ENCODE measurements around the gene TAOK3. TPM values are rescaled to one million over a fixed set of nuclear protein-coding genes. Genes with fewer than 3 reads are reported as not detected.

TAOK3 gene
- total RNA-seq, 2 donors from 2014 or later: 52.2 to 52.5 TPM

DNA sequence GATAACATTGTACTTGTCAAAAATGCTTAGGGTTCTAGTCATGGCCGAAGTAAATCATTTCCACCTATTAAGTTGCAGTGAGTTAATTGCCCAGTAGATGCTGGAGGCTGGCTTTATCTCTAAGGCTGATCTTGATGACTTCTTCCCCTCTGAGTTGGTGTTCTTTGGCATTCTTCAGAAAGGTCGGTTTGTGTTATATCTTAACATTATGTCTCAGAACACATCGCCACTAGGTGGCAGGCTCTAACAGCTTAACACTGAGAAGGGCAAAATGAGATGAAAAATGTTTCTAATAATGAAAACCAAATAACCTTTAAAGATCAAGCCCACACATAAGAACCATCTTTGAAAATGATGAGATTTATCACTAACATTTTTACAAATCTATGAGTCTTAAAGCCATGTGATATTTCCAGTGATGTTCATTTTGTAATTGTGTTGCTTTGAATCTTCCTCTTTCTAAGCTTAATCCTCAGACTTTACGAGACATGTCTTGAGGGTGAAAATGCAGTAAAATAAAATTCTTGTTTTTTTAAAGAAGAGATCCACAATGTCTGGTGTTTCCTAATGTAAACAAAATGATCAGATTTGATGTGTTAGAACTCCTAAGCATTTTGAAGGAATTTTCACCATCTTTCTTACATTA, 32.3 kb upstream of the TAOK3 start:
- peaks cover 0 to 5% of the 10 kb centered on the region in 2 donors for H3K36me3 ChIP-seq
- intact Hi-C loops (cut with DNase I): loop anchor here (10.0 kb wide), 3 partner anchors 220 to 630 kb away; no protein-coding TSS in a partner anchor

DNA sequence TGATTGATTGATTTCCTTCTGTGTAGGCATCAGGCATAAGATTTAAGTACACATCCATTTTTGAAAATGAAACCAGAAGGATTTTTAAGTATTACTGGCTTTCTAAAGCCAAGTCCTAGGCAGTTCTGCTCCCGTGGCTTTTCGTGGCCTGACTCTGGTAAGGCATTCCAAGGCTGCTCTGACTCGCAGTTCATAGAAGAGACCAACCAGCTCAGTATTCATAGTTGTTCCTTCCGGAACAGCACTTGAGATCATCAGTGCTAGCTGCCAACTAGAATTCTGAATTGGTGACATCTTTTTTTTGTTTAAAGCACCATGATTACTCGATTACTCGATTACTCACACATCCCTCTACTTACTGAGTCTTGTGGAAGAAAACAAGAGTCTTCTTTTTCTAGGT, 29.5 kb upstream of the TAOK3 start:
- intact Hi-C loops (cut with DNase I): loop anchor here (10.0 kb wide), 3 partner anchors 223 to 633 kb away; no protein-coding TSS in a partner anchor
- Histone ChIP-seq H3K4me3 (no peak overlapping the region), H3K36me3 (peaks cover 0 to 5% of the 10 kb centered on the region in 2 donors), H3K27me3 (replicated peaks; ENCODE audit: insufficient read depth) (no peaks in the 10 kb centered on the region), H3K27ac (no peak overlapping the region), H3K9me3 (no peaks in the 10 kb centered on the region), H3K4me1 (replicated peaks) (no peaks in the 10 kb centered on the region)
- 81% methylated on average over 6 of the region's 6 CpGs for whole genome bisulfite sequencing
- no peak for DNase-seq (ENCODE audit: low spot score)
- TF ChIP-seq, protein P1, sequence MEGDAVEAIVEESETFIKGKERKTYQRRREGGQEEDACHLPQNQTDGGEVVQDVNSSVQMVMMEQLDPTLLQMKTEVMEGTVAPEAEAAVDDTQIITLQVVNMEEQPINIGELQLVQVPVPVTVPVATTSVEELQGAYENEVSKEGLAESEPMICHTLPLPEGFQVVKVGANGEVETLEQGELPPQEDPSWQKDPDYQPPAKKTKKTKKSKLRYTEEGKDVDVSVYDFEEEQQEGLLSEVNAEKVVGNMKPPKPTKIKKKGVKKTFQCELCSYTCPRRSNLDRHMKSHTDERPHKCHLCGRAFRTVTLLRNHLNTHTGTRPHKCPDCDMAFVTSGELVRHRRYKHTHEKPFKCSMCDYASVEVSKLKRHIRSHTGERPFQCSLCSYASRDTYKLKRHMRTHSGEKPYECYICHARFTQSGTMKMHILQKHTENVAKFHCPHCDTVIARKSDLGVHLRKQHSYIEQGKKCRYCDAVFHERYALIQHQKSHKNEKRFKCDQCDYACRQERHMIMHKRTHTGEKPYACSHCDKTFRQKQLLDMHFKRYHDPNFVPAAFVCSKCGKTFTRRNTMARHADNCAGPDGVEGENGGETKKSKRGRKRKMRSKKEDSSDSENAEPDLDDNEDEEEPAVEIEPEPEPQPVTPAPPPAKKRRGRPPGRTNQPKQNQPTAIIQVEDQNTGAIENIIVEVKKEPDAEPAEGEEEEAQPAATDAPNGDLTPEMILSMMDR (IDR thresholded peaks at IDR 0.05): no peak
- TF ChIP-seq POLR2A (IDR thresholded peaks at IDR 0.05) (no peak), POLR2AphosphoS5 (IDR thresholded peaks at IDR 0.05) (no peak)

More for the DNA sequence above, 32.3 kb upstream of the TAOK3 start:
- Histone ChIP-seq H3K4me1 (replicated peaks) (no peaks in the 10 kb centered on the region), H3K27me3 (replicated peaks; ENCODE audit: insufficient read depth) (no peaks in the 10 kb centered on the region), H3K27ac (no peak overlapping the region), H3K4me3 (no peak overlapping the region), H3K9me3 (no peaks in the 10 kb centered on the region)
- TF ChIP-seq POLR2AphosphoS5 (IDR thresholded peaks at IDR 0.05) (no peak), POLR2A (IDR thresholded peaks at IDR 0.05) (no peak)
- TF ChIP-seq, protein P1 (IDR thresholded peaks at IDR 0.05): peak in 3 of 4 experiments; percentile 67 to 75 (median 71)
- WGBS: 36% methylated on average over 4 of the region's 4 CpGs
- peak; percentile 44 for DNase-seq (ENCODE audit: low spot score)

DNA sequence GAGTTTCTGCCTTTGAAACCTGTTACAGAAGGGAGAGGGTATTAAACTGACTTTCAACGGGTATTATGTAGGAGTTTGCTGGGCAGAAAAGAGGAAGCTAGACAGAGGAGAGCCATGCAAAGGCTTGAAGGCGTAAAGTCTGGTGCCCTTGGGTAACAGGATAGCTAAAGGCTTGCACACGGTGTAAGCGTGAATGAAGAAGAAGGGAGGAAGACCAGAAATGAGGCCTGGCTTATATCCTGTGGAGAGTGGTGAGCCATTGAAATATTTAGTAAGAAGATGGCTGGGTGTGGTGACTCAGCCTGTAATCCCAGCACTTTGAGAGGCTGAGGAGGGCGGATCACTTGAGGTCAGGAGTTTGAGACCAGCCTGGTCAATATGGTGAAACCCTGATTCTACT, 26.2 kb upstream of the TAOK3 start:
- Histone ChIP-seq H3K27ac (no peak overlapping the region), H3K4me1 (replicated peaks) (no peaks in the 10 kb centered on the region), H3K4me3 (no peak overlapping the region), H3K36me3 (peaks cover 3 to 5% of the 10 kb centered on the region in 2 donors), H3K9me3 (no peaks in the 10 kb centered on the region), H3K27me3 (replicated peaks; ENCODE audit: insufficient read depth) (no peaks in the 10 kb centered on the region)
- DNase-seq (ENCODE audit: low spot score): no peak
- TF ChIP-seq, protein P1 (IDR thresholded peaks at IDR 0.05): no peak
- TF ChIP-seq POLR2AphosphoS5 (IDR thresholded peaks at IDR 0.05) (no peak), POLR2A (IDR thresholded peaks at IDR 0.05) (no peak)
- intact Hi-C loops (cut with DNase I): no loop called here
- 96% methylated on average over 5 of the region's 5 CpGs for WGBS

DNA sequence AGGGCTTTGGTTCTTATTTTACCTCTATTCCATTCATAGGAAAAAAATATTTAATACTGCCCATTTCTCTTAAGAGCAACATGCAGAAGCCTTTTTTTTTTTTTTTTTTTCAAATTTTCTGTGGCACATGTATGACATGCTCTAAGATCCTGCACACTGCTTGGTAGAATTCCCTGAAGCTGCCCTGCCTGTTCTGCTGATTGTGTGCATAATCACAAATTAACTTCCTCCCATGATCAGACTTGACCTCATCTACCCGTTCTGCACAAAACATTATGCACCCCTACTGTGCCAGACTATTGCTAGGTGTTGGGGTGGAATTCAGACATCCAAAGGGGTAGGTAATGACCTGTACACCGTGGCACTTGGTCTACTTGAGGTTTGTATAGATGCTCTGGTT, 25.8 kb upstream of the TAOK3 start:
- H3K36me3 ChIP-seq: peaks cover 5 to 7% of the 10 kb centered on the region in 2 donors
- 85% methylated on average over 2 of the region's 2 CpGs for WGBS
- intact Hi-C loops (cut with DNase I): no loop called here

More for the DNA sequence above, 25.8 kb upstream of the TAOK3 start:
- H3K4me1 ChIP-seq (replicated peaks): no peaks in the 10 kb centered on the region
- no peak for DNase-seq (ENCODE audit: low spot score)
- no peak overlapping the region for H3K4me3 ChIP-seq
- no peak overlapping the region for H3K27ac ChIP-seq
- no peaks in the 10 kb centered on the region for H3K9me3 ChIP-seq
- TF ChIP-seq POLR2A (IDR thresholded peaks at IDR 0.05): no peak
- TF ChIP-seq POLR2AphosphoS5 (IDR thresholded peaks at IDR 0.05): no peak
- TF ChIP-seq, protein P1 (IDR thresholded peaks at IDR 0.05): no peak
- H3K27me3 ChIP-seq (replicated peaks; ENCODE audit: insufficient read depth): no peaks in the 10 kb centered on the region

Data from prostate gland (tissue), 2 donors.